ENCODE results near the gene LRP2BP. TPM values are rescaled to one million over a fixed set of nuclear protein-coding genes. Genes with fewer than 3 reads are reported as not detected.

Gene LRP2BP
- total RNA-seq, 1 donor from 2014 or later = 1.0 TPM

GRCh38 chr4:185416955-185417354, 21.2 kb upstream of the LRP2BP start:
- H3K4me3 Mint-ChIP-seq = no peak overlapping the region
- no peak for DNase-seq (ENCODE audit: extremely low spot score, unreplicated experiment)
- TF ChIP-seq CTCF (conservative IDR thresholded peaks at IDR 0.05) = no peak
- no peaks in the 10 kb centered on the region for H3K9me3 Mint-ChIP-seq
- peaks cover 8% of the 10 kb centered on the region for H3K4me1 Mint-ChIP-seq (ENCODE audit: unreplicated experiment)
- H3K36me3 Mint-ChIP-seq = peaks cover 27% of the 10 kb centered on the region
- no peak overlapping the region for H3K27ac Mint-ChIP-seq
- H3K27me3 Mint-ChIP-seq = no peaks in the 10 kb centered on the region

- Mint-ChIP-seq H3K36me3 (peaks cover 32% of the 10 kb centered on the region), H3K4me1 (ENCODE audit: unreplicated experiment) (no peaks in the 10 kb centered on the region), H3K27ac (no peak overlapping the region), H3K27me3 (no peaks in the 10 kb centered on the region), H3K9me3 (peaks cover 4% of the 10 kb centered on the region), H3K4me3 (no peak overlapping the region)
- TF ChIP-seq CTCF (conservative IDR thresholded peaks at IDR 0.05) = no peak
- no peak for DNase-seq (ENCODE audit: extremely low spot score, unreplicated experiment)
Observed at GRCh38 chr4:185412412-185412811, 16.7 kb upstream of the LRP2BP start.

GRCh38 chr4:185411849-185412248, 16.1 kb upstream of the LRP2BP start:
- no peaks in the 10 kb centered on the region for H3K4me1 Mint-ChIP-seq (ENCODE audit: unreplicated experiment)
- H3K36me3 Mint-ChIP-seq = peaks cover 28% of the 10 kb centered on the region
- no peak overlapping the region for H3K27ac Mint-ChIP-seq
- DNase-seq (ENCODE audit: extremely low spot score, unreplicated experiment) = no peak
- peaks cover 4% of the 10 kb centered on the region for H3K9me3 Mint-ChIP-seq
- H3K27me3 Mint-ChIP-seq = no peaks in the 10 kb centered on the region
- no peak for TF ChIP-seq CTCF (conservative IDR thresholded peaks at IDR 0.05)
- H3K4me3 Mint-ChIP-seq = no peak overlapping the region

GRCh38 chr4:185408432-185408831, 12.7 kb upstream of the LRP2BP start:
- peaks cover 4% of the 10 kb centered on the region for H3K9me3 Mint-ChIP-seq
- peaks cover 26% of the 10 kb centered on the region for H3K36me3 Mint-ChIP-seq
- H3K27ac Mint-ChIP-seq = no peak overlapping the region
- no peaks in the 10 kb centered on the region for H3K27me3 Mint-ChIP-seq
- TF ChIP-seq CTCF (conservative IDR thresholded peaks at IDR 0.05) = no peak
- H3K4me1 Mint-ChIP-seq (ENCODE audit: unreplicated experiment) = no peaks in the 10 kb centered on the region
- no peak overlapping the region for H3K4me3 Mint-ChIP-seq
- no peak for DNase-seq (ENCODE audit: extremely low spot score, unreplicated experiment)

- Mint-ChIP-seq H3K9me3 (peaks cover 4% of the 10 kb centered on the region), H3K4me3 (no peak overlapping the region), H3K4me1 (ENCODE audit: unreplicated experiment) (no peaks in the 10 kb centered on the region), H3K36me3 (peaks cover 23% of the 10 kb centered on the region), H3K27ac (no peak overlapping the region), H3K27me3 (no peaks in the 10 kb centered on the region)
- no peak for TF ChIP-seq CTCF (conservative IDR thresholded peaks at IDR 0.05)
- DNase-seq (ENCODE audit: extremely low spot score, unreplicated experiment) = no peak
Observed at GRCh38 chr4:185405296-185405999, 9.7 kb upstream of the LRP2BP start.

Data from type B pancreatic cell (in vitro differentiated cells).